Neural progenitor cell (in vitro differentiated cells): ENCODE data around the gene OSTN.
"Not testable (repeated sequence)": the region's sequence is repeated elsewhere in the genome, so short reads cannot be mapped to it uniquely, and the experiment has no call there.

Source experiments
- CTCF ChIP-seq: fragments of 200-600 bp; sonication (generic); IDR thresholded peaks from 2 replicates; pipeline ENCODE4 v1.5.1; 2017; ENCODE audit warnings: antibody characterized with exemption, mild to moderate bottlenecking
- EZH2 ChIP-seq: fragments of 200-600 bp; sonication (generic); IDR thresholded peaks from 2 replicates; pipeline ENCODE4 v1.6.1; 2017; ENCODE audit warnings: antibody characterized with exemption, mild to moderate bottlenecking, moderate library complexity
- EZH2phosphoT487 ChIP-seq: fragments of 200-600 bp; sonication (generic); IDR thresholded peaks from 2 replicates; pipeline ENCODE4 v1.6.1; 2017; ENCODE audit warnings: antibody characterized with exemption

DNA sequence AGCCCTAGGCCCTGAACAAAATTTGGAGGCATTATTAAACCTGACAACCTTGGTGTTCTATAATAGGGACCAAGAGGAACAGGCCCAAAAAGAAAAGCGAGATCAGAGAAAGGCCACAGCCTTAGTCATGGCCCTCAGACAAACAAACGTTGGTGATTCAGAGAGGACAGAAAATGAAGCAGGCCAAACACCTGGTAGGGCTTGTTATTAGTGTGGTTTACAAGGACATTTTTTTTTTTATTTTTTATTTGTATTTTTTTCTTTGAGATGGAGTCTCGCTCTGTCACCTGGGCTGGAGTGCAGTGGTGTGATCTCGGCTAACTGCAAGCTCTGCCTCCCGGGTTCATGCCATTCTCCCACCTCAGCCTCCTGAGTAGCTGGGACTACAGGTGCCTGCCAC lies 10.8 kb upstream of the OSTN start:
- TF ChIP-seq CTCF, EZH2phosphoT487, EZH2: not testable (repeated sequence)
